ENCODE data around the gene BMP8B.

DNA sequence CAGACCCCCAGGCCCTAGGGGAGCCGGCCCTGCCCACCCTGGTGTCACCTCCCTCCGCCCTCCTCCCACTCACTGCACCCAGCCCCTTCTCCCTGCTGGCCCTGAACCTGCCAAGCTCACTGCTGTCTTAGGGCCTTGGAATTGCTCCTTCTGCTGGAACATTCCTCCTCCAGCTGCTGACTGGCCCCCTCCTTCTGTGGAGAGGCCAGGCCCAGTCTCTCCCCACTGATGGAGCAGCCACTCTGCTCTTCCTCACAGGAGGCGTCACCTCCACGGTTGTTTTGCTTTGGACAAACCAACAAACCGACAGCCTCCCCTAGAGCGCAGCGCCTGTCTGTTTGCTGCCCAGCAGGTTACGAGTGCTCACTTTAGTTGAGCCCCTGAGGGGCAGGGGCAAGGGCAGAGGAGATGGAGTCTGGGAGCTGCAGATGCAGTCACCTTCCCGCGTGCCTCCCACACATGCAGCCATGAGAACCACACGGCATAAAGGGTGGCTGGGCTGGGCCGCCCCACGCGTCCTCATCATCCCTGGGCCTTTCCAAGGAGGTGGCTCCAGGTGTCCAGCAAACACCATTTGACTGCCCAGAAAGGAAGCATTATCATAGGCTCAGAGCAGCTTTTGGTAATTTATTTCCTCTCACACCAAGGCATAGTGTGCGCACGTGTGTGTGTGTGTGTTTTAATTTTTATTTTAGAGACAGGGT, 27.0 kb downstream of the BMP8B start:
- TF ChIP-seq, protein P1, sequence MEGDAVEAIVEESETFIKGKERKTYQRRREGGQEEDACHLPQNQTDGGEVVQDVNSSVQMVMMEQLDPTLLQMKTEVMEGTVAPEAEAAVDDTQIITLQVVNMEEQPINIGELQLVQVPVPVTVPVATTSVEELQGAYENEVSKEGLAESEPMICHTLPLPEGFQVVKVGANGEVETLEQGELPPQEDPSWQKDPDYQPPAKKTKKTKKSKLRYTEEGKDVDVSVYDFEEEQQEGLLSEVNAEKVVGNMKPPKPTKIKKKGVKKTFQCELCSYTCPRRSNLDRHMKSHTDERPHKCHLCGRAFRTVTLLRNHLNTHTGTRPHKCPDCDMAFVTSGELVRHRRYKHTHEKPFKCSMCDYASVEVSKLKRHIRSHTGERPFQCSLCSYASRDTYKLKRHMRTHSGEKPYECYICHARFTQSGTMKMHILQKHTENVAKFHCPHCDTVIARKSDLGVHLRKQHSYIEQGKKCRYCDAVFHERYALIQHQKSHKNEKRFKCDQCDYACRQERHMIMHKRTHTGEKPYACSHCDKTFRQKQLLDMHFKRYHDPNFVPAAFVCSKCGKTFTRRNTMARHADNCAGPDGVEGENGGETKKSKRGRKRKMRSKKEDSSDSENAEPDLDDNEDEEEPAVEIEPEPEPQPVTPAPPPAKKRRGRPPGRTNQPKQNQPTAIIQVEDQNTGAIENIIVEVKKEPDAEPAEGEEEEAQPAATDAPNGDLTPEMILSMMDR (IDR thresholded peaks at IDR 0.05), result no peak
- no peak for TF ChIP-seq POLR2A (IDR thresholded peaks at IDR 0.05)
